ENCODE results near the gene RAMP1. TPM values are rescaled to one million over a fixed set of nuclear protein-coding genes. Genes with fewer than 3 reads are reported as not detected.

The RAMP1 gene
- total RNA-seq, 1 donor from 2014 or later = not detected

DNA sequence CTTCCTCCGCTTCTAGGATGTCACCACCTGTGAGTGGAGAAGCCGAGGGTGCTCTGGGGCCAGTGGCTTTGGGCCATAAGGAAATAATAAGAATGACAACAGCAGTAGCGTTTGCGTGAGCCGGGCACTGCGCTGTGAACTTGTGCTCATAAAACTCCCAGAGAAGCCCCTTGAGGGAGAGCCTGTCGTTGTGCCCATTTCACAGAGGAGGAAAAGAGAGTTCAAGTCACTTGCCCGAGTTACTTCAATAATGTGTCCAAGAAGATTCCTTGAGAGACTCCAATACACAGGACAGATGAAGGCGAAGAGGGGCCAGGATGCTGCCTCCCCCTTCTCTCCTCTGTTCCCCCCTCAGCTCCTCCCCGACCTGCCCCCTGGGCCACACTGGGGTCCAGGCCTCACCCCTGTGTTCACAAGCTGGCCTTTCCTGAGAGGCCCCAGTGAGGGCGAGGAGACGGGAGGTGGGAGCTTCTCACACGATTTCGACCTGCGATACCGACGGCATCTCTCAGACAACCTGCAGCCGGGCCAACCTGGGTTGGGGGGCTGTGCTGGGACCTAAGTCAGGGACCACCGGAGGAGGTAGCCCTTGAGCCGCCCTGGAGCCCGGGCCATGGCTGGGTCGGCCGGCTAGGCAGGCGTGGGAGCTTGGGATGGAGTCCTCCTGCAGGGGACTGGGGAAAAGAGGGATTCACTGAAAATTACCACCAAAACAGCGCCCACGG lies 53.9 kb downstream of the RAMP1 start:
- DNase-seq (ENCODE audit: extremely low read depth, low read depth, low spot score) = no peak

DNA sequence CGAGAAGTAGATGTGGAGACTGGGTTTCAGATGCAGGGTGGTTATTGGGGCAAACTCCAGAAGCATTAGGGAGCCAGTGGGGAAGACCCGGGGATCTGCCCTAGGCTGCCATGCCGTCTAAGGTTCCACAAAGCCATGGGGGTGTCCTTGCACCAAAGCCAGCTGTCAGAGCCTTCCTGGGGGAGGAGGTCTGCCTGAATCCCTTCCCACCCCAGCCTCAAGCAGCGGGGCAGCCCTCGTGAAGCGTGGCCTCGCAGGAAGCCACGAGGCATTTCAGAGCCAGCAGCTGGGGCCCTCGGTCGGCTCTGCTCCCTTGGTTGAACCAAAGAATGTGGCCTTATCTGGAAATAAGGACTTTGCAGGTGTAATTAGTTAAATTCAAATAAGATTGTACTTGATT lies 56.2 kb downstream of the RAMP1 start:
- no peak for DNase-seq (ENCODE audit: extremely low read depth, low read depth, low spot score)

DNA sequence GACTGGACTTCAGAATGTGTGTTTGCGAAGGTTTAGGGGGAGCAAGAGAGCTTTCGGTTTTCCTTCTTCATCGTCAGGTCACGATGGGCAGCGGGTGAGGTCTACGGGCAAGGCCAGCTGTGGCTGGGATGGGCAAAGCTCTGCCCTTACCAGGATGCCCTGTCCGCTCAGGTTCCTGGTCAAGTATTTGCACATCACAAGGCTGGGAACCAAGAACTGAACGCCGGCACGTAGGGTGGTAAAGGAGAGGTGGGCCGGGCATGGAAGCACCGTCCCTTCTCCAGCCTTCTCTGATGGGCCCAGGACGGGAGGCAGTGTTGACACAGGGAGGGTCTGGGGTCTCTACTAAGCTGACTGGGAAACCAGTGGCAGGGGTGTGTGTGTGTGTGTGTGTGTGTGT lies 56.9 kb downstream of the RAMP1 start:
- DNase-seq (ENCODE audit: extremely low read depth, low read depth, low spot score) = no peak

DNA sequence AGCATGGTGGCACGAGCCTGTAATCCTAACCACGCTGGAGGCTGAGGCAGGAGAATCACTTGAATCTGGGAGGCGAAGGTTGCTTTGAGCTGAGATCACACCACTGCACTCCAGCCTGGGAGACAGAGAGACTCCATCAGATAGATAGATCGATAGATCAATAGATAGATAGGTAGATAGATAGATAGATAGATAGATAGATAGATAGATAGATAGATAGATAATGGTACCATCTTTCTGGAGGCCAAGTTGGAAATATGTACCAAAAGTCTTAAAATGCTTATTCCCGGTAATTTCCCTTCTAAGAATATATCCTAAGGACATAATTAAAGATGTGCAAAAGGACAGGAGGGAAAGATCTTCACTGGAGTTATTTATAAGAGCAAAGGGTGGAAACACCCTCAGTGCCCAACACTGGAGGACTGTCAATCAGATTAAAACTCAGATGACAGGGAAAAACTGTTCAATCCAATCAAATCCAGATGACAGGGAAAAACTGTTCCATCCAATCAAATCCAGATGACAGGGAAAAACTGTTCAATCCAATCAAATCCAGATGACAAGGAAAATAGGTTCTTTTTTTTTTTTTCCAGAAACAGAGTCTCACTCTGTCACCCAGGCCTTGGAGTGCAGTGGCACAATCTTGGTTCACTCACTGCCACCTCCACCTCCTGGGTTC lies 58.4 kb downstream of the RAMP1 start:
- DNase-seq (ENCODE audit: extremely low read depth, low read depth, low spot score) = no peak

DNA sequence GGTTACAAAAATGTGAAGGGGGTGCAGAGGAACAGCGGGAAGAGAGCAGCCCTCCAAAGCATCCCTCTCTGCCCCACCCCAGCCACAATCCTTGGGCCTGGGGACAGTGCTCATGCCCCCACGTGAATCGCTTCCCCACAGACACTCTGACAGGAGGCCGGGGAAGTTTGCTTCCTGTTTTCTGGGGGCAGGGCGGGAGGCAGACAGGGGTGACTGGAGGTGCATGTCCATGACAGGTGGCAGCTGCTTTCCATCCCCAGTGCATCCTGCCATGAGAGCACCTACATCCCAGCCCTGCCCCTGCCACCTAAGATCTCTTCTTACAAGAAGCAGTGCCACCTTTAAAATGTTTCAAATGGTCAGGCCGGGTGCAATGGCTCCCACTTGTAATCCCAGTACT lies 60.2 kb downstream of the RAMP1 start:
- no peak for DNase-seq (ENCODE audit: extremely low read depth, low read depth, low spot score)

DNA sequence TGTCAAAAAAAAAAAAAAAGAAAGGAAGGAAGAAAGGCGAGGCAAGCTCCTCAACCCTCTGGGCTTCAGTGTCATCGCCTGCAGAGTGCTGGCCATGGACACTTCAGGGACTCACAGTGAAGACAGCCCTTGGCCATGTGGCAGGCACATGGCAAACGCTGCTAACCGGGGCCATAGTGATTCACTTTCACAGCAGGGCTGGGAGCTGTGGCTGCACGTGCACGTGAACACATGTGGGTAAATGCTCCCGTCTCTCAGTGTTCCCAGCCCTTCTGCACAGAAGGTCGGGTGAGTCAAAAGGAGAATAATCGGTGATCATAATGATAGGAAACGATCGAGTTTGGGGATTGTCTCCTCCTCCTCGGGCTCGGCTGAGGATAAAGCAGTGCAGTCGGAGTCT lies 61.2 kb downstream of the RAMP1 start:
- DNase-seq (ENCODE audit: extremely low read depth, low read depth, low spot score) = no peak

DNA sequence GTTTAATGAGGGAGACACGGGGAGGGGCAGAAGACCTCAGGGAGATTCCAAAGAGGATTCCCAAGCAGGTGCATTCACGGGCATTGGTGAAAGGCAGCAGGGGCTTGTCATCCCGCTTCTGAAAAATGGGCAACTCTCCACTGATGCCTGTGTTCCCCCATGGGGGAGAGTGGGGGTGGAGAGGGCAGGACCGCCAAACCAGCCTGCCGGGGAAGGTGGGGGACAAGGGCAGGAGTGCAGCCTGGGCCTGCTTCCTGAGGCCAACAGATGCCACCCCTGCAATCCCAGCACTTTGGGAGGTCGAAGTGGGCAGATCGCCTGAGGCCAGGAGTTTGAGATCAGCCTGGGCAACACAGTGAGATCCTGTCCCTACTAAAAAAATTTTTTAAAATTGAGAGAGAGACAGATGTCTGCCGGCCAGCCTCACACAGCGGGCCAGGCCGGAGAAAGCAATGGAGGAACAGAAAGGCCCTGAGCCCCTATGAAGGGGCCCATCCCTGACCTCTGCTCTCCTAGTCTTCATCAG lies 62.6 kb downstream of the RAMP1 start:
- no peak for DNase-seq (ENCODE audit: extremely low read depth, low read depth, low spot score)

DNA sequence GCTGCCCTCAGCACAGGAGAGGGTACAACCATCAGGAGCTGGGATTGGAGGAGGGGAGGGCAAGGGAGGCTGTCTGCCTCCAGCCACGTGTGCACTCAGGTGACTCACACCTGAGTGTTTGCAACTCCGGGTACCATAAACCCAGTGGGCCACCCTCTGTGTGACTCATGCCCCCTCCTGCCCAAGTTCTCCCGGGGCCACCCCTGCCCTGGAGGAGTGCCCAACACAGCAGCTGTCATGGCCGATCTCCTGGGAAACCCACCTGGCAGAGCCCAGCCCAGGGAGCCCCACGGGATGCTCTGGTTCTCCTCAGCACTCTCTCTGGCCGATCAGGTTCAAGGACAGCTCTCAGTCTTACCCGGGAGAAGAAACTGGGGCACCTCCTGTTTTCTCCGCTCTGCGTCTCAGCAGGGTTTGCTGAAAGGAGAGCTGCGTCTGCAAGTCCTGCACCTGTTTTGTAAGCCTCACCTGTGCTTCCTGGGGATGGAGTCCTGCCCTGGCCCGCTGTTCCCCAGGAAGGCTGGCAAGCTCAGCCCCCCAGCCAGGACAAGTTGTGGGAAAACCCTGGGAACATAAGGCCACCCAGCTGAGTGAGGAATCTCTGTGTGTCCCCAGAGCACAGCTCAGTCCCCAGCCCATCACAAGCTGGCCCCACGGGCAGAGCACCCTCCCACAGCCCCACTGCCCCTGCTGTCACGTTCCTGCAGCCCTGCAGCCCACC lies 63.4 kb downstream of the RAMP1 start:
- no peak for DNase-seq (ENCODE audit: extremely low read depth, low read depth, low spot score)

DNA sequence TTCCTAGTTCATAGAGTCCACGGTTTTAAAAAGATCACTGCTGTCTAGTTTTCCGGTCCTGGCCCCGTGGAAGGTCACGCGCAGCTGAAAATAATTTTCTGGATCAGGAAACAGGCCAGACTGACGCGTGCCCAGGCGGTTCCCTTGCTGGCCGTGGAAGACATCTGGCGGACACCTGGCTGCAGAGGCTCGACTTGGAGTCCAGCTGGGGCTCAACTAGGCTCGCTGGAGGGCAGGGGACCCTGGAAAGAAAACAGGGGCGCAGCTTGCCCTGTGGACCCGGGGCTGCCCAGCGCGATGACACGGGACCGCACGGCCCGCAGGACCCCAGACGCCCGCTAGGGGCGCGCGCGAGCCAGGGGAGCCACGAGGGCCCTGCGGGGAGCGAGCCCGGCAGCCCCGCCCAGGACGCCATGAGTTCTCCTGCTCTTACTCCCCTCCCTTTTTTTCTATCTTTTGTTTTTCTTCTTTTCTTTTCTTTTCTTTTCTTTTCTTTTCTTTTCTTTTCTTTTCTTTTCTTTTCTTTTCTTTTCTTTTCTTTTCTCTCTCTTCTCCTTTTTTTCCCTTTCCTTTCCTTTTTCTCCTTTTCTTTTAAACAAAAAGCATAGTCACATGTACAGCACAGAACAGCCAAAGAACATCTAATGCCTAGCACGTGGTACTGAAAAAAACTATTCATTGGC lies 64.2 kb downstream of the RAMP1 start:
- no peak for DNase-seq (ENCODE audit: extremely low read depth, low read depth, low spot score)

DNA sequence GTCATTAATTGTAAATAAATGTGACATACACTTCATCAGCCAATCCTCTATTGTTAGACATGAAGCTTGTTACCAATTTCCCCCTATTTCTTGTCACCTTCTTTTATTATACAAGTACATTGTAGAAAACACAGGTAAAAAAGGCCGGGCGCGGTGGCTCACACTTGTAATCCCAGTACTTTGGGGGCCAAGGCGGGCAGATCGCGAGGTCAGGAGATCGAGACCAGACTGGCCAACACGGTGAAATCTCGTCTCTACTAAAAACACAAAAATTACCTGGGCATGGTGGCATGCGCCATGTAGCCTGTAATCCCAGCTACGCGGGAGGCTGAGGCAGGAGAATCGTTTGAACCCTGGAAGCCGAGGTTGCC lies 64.7 kb downstream of the RAMP1 start:
- DNase-seq (ENCODE audit: extremely low read depth, low read depth, low spot score) = no peak

DNA sequence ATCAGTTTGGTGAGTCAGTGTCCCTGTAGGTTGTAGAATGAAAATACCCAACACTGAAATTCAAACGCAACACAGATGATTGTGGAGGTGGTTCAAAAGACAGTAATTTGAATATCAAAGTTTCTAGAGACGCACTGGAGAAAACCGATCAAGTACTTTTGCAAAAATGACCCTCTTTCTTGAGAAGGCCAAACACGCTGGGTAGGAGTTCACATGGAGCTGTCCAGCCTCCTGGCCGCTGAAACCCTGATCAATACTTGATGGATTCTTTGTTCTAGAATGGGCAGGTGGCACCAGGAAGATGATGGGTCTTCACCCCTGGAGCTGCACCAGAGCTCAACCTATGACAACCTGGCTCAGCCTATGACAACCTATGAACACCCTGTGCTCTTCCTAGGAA lies 67.7 kb downstream of the RAMP1 start:
- DNase-seq (ENCODE audit: extremely low read depth, low read depth, low spot score) = no peak

DNA sequence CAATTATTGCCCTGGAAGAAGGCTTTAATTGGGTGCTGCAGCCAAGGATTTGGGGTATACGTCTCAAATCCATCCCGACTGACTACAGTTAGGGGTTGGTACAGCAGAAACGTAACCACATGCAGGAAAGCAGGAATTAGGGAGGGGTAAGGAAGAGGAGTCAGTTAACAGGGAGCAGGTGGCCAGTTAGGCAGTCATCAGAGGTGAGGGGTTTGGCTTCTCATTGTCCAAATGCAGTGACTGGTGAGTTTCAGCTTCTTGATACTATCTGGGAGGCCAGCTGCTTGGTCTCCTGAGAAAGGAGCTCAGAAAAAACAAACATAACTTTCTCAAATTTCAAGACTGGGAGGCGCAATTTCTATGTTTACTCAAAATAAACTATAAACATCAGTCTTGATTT lies 68.6 kb downstream of the RAMP1 start:
- DNase-seq (ENCODE audit: extremely low read depth, low read depth, low spot score) = no peak

DNA sequence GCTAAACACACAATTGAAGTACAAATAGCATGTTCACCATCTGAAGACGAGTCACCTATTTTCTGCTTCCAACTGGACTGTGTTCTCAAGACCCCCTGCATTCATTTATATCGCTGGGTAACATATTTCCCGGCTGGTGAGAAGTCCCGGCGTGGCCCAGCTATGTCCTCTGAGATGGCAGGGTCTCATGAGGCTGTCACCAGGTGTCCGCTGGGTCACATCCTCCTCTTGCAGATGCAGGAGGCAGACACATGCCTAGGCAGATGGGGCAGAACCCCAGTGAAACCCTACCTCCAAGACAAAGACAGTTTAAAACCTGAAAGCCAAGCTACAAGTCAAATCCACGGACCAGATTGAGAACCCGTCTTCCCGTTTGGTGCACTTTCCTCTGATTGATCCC lies 70.6 kb downstream of the RAMP1 start:
- DNase-seq (ENCODE audit: extremely low read depth, low read depth, low spot score) = no peak

DNA sequence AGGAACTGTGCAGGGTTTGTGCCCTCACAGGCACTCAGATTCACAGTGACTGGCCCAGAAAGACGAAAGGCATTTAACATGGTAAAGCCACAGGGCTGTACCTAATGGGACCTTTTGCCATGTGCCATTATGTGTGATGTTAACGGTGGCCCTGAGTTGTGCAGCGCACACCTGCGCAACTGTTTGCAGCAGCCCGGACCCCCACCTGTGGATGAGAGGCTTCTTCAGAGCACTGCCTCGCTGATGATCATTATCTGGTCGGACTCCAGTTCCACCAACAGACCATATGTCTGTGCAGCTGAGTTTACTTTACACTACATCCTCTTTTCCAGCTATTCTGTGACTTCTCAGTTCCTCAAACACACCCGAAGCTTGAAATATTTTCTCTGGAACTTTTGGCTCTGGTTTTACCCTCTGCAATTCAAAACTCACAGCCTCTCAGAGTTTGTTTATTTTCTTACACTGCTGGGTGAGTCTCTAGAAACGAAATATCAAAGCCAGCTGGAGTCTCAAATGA lies 71.8 kb downstream of the RAMP1 start:
- DNase-seq (ENCODE audit: extremely low read depth, low read depth, low spot score) = no peak

DNA sequence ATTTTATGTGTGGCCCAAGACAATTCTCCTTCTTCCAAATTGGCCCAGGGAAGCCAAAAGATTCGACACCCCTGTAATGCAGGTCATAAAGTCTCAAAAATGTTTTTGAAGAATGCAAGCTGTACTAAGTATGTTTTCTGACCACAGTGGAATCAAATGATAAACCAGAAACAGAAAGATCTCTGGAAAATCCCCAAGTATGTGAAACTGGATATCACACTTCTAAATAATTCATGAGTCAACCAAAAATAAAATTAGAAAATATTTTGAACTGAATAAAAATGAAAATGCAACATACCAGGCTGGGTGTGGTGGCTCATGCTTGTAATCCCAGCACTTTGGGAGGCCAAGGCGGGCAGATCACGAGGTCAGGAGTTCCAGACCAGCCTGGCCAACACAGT lies 73.3 kb downstream of the RAMP1 start:
- no peak for DNase-seq (ENCODE audit: extremely low read depth, low read depth, low spot score)

DNA sequence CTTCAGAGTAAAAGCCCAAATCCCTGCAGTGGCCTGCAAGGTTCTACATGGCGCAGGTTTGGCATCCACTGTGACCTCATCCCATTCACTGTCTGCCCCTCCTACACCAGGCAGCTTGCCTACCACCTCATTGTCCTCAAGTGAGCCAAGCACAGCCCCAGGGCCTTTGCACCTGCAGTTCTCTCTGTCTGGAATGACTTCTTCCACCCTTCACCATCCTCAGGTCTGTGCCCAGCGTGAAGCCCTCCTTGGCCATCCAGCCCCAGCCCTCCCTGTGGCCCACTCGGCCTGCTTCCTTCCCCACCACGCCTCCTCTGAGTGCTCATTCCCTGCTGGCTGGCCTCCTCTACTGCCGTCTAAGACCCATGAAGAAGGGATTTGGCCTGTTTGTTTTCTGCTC lies 74.8 kb downstream of the RAMP1 start:
- DNase-seq (ENCODE audit: extremely low read depth, low read depth, low spot score) = no peak

DNA sequence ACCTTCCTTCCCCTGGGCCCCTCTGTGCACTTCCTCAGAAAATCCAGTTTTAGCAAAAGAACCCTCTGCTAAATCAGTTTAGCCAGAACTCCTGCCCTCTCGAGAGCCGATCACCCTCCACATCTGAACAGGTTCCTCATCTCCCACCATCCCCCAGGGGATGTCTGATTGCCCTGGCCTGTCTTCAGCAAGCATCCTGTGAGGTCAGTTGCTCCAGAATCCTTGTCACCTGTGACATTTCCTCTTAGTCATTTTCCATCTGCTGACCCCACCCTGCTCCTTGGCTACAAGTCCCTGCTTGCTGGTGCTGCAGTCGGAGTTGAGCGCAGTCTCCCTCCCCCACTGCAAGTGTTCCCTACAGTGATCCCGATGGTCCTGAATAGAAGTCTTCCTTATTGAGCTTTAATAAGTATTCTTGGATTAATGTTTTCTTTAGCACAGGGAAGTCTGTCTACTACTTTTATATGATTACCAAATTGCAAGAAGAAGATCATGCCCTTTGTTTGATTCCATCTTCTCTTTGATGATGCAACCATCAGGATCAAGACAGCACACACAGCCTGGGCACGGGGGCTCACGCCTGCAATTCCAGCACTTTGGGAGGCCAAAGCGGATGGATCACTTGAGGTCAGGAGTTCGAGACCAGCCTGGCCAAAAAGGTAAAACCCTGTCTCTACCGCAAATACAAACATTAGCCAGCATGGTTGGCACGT lies 76.5 kb downstream of the RAMP1 start:
- no peak for DNase-seq (ENCODE audit: extremely low read depth, low read depth, low spot score)

DNA sequence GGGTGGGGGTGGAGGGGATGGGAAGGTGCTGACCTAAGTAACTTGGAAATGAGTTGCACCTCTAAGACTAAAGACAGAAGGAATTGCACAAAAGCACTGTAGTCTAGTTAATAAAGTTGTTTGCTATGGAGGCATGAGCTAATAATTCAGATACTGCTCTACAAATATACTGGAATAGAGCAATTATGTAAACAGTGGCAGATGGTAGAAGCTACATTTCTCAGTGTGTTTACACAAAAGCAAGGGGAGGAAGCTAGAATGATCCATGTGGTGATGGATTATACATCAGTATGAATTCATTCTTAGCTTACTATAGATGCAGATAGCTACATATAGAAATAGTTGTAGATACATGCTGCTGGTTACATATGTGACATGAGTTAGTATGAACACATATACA lies 79.8 kb downstream of the RAMP1 start:
- no peak for DNase-seq (ENCODE audit: extremely low read depth, low read depth, low spot score)

DNA sequence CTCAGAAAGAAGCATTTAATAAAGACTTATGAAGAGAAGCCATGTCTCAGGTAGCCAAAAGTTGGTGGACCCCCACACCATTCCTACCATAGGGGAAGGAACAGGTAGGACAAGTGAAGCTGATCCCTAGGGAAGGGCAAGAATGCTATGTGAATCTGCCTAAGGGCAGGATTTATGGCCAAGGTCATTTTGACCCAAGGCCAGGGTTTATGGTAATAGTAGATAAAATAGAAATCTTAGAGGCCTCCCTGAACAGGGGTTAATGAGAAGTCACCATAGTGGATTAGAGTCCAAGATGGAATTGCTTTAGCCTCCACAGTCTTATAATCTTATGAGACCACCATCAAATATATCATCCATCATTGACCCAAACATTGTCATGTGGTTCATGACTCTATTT lies 81.4 kb downstream of the RAMP1 start:
- no peak for DNase-seq (ENCODE audit: extremely low read depth, low read depth, low spot score)

DNA sequence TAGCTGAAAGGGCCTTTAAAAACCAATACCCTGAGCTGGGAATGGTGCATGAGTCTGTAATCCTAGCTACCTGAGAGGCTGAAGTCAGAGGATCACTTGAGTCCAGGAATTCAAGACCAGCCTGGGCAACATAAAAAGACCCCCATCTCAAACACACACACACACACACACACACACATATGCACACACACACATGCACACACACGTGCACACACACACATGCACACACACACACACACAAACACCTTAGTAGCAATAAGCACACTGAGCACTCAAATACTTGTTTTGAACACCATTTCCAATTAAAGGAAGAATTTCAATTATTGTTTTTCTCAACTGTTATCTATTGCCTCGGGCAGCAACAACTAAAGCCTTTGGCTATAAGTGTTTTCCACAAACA lies 81.8 kb downstream of the RAMP1 start:
- no peak for DNase-seq (ENCODE audit: extremely low read depth, low read depth, low spot score)
